ENCODE measurements around the gene C21orf58. TPM values are rescaled to one million over a fixed set of nuclear protein-coding genes. Genes with fewer than 3 reads are reported as not detected.

Gene C21orf58
- total RNA-seq, 1 experiment from 2014 or later = 12.7 TPM

DNA sequence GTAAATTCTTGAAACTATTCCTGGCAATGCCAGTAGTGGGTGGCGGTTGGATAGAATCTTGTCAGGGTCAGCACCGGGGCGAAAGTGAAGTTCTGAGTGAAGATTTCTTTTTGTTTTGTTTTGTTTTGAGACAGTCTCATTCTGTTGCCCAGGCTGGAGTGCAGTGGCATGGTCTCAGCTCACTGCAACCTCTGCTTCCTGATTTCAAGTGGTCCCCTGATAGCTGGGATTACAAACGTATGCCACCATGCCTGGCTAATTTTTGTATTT lies 33.6 kb upstream of the C21orf58 start:
- DNase-seq (ENCODE audit: low read depth, low spot score) = no peak
- H3K4me3 ChIP-seq (ENCODE audit: low read depth in 2 of 2, low read length in 2 of 2) = no peak overlapping the region

DNA sequence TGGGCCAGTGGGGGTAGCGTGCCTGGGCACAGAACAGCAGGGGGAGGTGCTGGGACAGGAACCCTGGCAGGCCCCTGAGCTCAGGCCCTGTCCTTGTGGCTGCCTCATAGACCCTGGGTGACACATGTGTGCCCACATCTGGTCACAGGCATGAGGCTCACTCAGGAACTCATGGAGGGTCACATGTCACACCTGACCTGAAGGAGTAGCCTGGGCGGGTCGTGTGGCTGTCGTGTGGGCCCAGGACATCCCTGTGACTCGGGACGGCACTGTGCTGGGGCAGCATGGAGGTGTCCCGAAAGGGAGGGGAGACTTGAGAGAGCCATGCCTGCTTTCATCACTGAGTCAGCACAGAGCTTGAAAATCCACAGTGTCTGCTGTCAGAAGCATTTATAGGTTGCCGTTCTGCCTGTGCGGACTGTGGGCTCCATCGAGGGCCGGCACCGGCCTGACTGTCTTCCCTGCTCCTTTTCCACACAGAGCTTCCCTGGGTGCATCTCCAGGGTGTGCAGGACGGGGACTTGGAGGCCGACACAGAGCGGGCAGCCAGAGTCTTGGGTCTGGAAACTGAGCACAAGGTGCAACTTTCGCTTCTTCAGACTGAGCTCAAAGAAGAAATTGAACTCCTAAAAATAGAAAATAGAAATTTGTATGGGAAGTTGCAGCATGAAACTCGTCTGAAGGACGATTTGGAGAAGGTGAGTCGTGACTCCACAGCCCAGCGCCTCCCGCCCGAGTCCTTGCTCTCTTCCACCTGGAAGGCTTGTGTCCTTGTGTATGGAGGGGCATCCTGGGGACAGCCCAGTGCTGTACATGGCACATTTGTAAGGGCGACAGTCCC lies 33.0 kb upstream of the C21orf58 start:
- intact Hi-C loops (cut with micrococcal nuclease; ENCODE audit: unreplicated experiment) = no loop called here
- no TSS peak for BruUV-seq (replicated peaks)
- in situ Hi-C loops (cut with HindIII; ENCODE audit: low pct_unique_long_range_greater_than_20kb, low sequenced_read_pairs) = no loop called here
- H3K27me3 ChIP-seq (ENCODE audit: control insufficient read depth, insufficient read depth, low read length) = no peaks in the 10 kb centered on the region
- ChIA-PET POLR2A (no interaction called here), CTCF (no interaction called here)
- no peaks in the 10 kb centered on the region for H3K4me1 ChIP-seq (ENCODE audit: control insufficient read depth, insufficient read depth, low read length)
- peaks cover 6% of the 10 kb centered on the region for H3K36me3 ChIP-seq (ENCODE audit: control insufficient read depth, insufficient read depth, low read length)
- no peaks in the 10 kb centered on the region for H3K9me3 ChIP-seq (ENCODE audit: control insufficient read depth, insufficient read depth, low read depth, low read length)
- no peak overlapping the region for H3K27ac ChIP-seq (ENCODE audit: low read length)
- ATAC-seq (no peak), DNase-seq (ENCODE audit: low read depth, low spot score) (no peak)
- TF ChIP-seq, protein P1, sequence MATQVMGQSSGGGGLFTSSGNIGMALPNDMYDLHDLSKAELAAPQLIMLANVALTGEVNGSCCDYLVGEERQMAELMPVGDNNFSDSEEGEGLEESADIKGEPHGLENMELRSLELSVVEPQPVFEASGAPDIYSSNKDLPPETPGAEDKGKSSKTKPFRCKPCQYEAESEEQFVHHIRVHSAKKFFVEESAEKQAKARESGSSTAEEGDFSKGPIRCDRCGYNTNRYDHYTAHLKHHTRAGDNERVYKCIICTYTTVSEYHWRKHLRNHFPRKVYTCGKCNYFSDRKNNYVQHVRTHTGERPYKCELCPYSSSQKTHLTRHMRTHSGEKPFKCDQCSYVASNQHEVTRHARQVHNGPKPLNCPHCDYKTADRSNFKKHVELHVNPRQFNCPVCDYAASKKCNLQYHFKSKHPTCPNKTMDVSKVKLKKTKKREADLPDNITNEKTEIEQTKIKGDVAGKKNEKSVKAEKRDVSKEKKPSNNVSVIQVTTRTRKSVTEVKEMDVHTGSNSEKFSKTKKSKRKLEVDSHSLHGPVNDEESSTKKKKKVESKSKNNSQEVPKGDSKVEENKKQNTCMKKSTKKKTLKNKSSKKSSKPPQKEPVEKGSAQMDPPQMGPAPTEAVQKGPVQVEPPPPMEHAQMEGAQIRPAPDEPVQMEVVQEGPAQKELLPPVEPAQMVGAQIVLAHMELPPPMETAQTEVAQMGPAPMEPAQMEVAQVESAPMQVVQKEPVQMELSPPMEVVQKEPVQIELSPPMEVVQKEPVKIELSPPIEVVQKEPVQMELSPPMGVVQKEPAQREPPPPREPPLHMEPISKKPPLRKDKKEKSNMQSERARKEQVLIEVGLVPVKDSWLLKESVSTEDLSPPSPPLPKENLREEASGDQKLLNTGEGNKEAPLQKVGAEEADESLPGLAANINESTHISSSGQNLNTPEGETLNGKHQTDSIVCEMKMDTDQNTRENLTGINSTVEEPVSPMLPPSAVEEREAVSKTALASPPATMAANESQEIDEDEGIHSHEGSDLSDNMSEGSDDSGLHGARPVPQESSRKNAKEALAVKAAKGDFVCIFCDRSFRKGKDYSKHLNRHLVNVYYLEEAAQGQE (IDR thresholded peaks at IDR 0.05; ENCODE audit: insufficient read depth in 1 of 2, low read depth in 2 of 2, low read length in 1 of 2) = no peak
- TF ChIP-seq SIN3A (IDR thresholded peaks at IDR 0.05; ENCODE audit: borderline replicate concordance, insufficient read depth, low read depth, low read length) (no peak), POLR2AphosphoS5 (IDR thresholded peaks at IDR 0.05; ENCODE audit: low read depth, low read length) (no peak), TCF7L2 (IDR thresholded peaks at IDR 0.05; ENCODE audit: low read depth, low read length) (no peak)
- TF ChIP-seq, protein P2, sequence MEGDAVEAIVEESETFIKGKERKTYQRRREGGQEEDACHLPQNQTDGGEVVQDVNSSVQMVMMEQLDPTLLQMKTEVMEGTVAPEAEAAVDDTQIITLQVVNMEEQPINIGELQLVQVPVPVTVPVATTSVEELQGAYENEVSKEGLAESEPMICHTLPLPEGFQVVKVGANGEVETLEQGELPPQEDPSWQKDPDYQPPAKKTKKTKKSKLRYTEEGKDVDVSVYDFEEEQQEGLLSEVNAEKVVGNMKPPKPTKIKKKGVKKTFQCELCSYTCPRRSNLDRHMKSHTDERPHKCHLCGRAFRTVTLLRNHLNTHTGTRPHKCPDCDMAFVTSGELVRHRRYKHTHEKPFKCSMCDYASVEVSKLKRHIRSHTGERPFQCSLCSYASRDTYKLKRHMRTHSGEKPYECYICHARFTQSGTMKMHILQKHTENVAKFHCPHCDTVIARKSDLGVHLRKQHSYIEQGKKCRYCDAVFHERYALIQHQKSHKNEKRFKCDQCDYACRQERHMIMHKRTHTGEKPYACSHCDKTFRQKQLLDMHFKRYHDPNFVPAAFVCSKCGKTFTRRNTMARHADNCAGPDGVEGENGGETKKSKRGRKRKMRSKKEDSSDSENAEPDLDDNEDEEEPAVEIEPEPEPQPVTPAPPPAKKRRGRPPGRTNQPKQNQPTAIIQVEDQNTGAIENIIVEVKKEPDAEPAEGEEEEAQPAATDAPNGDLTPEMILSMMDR (IDR thresholded peaks at IDR 0.05) = no peak
- no peak overlapping the region for H3K4me3 ChIP-seq (ENCODE audit: low read depth in 2 of 2, low read length in 2 of 2)

More for the DNA sequence above, 33.6 kb upstream of the C21orf58 start:
- Histone ChIP-seq H3K4me1 (ENCODE audit: control insufficient read depth, insufficient read depth, low read length) (no peaks in the 10 kb centered on the region), H3K9me3 (ENCODE audit: control insufficient read depth, insufficient read depth, low read depth, low read length) (no peaks in the 10 kb centered on the region), H3K36me3 (ENCODE audit: control insufficient read depth, insufficient read depth, low read length) (peaks cover 6% of the 10 kb centered on the region), H3K27ac (ENCODE audit: low read length) (no peak overlapping the region), H3K27me3 (ENCODE audit: control insufficient read depth, insufficient read depth, low read length) (no peaks in the 10 kb centered on the region)
- TF ChIP-seq, protein P1 (IDR thresholded peaks at IDR 0.05; ENCODE audit: insufficient read depth in 1 of 2, low read depth in 2 of 2, low read length in 1 of 2) = no peak
- TF ChIP-seq SIN3A (IDR thresholded peaks at IDR 0.05; ENCODE audit: borderline replicate concordance, insufficient read depth, low read depth, low read length) (no peak), TCF7L2 (IDR thresholded peaks at IDR 0.05; ENCODE audit: low read depth, low read length) (no peak), POLR2AphosphoS5 (IDR thresholded peaks at IDR 0.05; ENCODE audit: low read depth, low read length) (no peak)
- TF ChIP-seq, protein P2 (IDR thresholded peaks at IDR 0.05) = no peak
- BruUV-seq (replicated peaks) = no TSS peak
- POLR2A ChIA-PET = no interaction called here
- CTCF ChIA-PET = no interaction called here
- in situ Hi-C loops (cut with HindIII; ENCODE audit: low pct_unique_long_range_greater_than_20kb, low sequenced_read_pairs) (no loop called here), intact Hi-C loops (cut with micrococcal nuclease; ENCODE audit: unreplicated experiment) (no loop called here)
- ATAC-seq = no peak

Data from Panc1 (cell line).